ENCODE results near the gene TMEM201. TPM values are rescaled to one million over a fixed set of nuclear protein-coding genes. Genes with fewer than 3 reads are reported as not detected.

TMEM201 gene
- total RNA-seq, 1 donor = 8.9 TPM

- TF ChIP-seq CTCF (IDR thresholded peaks at IDR 0.05; ENCODE audit: insufficient read depth, low read length) = no peak
Measured at GRCh38 chr1:9611716-9612115, 23.0 kb downstream of the TMEM201 start.

DNA sequence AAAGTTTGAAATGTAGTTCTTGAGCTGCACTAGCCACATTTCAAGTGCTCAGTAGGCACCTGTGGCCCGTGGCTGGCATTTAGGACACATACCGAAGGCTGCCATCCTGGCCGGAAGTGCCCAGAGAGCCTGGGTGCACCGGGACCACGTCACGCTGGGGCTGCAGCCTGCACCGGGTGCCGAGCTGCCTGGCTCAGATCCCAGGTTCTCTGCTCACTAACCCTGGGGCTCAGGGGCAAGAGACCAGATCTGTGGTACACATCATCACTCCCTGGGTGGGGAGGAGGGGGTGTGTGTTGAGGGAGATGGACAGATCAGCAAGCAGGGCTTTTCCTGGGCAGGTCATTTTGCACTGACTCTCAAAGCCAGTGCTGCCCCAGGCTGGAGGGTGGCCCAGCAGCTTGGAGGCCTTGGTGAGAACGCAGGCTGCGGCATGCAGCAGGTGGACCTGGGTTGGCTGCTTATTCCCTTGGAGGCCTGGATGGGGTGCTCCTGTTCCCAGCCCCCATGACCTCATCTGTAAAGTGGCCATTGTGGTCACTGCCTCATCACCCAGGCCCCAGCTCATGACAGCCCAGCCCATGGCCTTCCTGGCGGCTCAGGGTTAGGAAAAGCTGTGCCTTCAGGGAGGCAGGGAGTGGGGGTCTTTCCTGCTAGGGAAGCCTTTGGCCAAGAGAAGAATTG lies 23.6 kb downstream of the TMEM201 start:
- no peak for DNase-seq (ENCODE audit: low read depth)
- TF ChIP-seq CTCF (IDR thresholded peaks at IDR 0.05; ENCODE audit: insufficient read depth, low read length) = no peak
- H3K4me3 ChIP-seq (ENCODE audit: low read depth, low read length) = no peak overlapping the region

More at GRCh38 chr1:9611716-9612115, 23.0 kb downstream of the TMEM201 start:
- DNase-seq (ENCODE audit: low read depth) = no peak
- H3K4me3 ChIP-seq (ENCODE audit: low read depth, low read length) = no peak overlapping the region

DNA sequence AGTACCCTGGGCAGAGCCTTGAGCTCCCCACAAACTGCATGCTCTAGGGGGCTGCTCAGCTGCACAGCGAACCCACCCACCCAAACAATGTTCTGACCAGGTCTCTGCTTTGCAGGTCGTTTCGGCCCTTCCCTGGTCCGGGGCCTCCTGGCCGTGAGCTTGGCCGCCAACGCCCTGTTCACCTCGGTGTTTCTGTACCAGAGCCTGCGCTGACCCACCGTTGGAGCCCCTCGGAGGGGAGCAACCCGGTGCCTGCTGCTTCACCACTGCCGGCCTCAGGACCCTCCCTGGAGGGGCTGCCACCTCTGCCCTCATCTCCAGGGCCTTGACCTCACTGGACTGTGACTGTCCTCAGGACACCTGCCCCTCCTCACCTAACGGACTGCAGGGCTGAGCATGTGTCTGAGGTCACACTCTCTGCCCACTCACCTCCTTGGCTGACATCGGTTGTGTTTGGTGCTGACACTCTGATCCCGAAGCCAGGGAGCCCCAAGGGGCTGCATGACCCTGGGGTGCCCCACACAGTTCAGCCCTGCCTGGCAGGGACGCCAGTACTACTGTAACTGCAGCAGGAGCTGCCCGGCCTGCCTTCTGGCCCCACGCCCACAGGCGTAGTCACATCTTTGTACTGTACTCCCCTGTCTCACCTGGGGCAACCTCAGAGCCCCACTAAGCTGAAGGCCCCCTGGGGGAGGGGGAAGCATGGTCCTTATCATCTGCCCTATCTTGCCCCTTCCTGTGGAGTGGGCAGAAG lies 24.3 kb downstream of the TMEM201 start:
- no peak for TF ChIP-seq CTCF (IDR thresholded peaks at IDR 0.05; ENCODE audit: insufficient read depth, low read length)
- H3K4me3 ChIP-seq (ENCODE audit: low read depth, low read length) = no peak overlapping the region
- DNase-seq (ENCODE audit: low read depth) = no peak

GRCh38 chr1:9613625-9614299 lies 25.1 kb downstream of the TMEM201 start:
- TF ChIP-seq CTCF (IDR thresholded peaks at IDR 0.05; ENCODE audit: insufficient read depth, low read length) = no peak
- no peak overlapping the region for H3K4me3 ChIP-seq (ENCODE audit: low read depth, low read length)
- no peak for DNase-seq (ENCODE audit: low read depth)

DNA sequence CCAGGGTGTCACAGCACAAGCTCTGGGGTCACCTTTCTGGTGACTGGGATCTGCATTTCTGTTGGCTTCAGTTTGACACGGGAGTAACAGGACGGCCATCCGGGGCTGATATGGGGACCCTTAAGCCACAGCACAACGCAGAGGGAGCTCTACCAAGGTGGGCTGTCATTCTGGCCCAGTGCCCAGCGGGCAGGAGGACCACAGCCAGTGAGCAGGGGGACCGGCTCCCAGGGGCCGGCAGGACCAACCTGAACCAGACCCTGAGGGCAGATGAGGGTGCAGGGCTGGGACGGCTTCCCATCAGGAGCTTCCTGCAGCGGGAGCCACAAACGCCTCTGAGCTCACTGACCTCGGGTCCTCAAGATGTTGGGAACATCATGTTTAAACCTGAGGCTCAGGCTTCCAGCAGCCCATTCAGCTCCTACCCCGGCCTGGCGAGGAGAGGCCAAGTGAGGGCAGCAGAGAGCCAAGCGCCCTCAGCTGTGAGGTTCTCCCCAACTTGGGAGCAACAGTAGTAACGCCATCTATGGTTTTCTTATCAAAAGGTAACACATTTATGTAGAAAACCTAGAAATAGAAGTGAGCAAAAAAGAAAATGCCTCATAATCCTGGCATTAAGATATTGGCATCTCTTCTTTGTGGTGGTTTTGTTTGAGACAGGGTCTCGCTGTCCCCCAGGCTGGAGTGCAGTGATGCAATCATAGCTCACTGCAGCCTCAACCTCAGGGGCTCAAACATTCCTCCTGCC lies 26.8 kb downstream of the TMEM201 start:
- peak; percentile 77 for TF ChIP-seq CTCF (IDR thresholded peaks at IDR 0.05; ENCODE audit: insufficient read depth, low read length)
- H3K4me3 ChIP-seq (ENCODE audit: low read depth, low read length) = no peak overlapping the region
- peak; percentile 37 for DNase-seq (ENCODE audit: low read depth)

GRCh38 chr1:9618909-9619679 lies 30.4 kb downstream of the TMEM201 start:
- peak; percentile 54 for DNase-seq (ENCODE audit: low read depth)
- no peak overlapping the region for H3K4me3 ChIP-seq (ENCODE audit: low read depth, low read length)
- TF ChIP-seq CTCF (IDR thresholded peaks at IDR 0.05; ENCODE audit: insufficient read depth, low read length) = no peak
